Stomach (tissue), 19 donors: ENCODE results near the gene DYRK1A. TPM values are rescaled to one million over a fixed set of nuclear protein-coding genes. Genes with fewer than 3 reads are reported as not detected.
"Not testable (repeated sequence)": the region's sequence is repeated elsewhere in the genome, so short reads cannot be mapped to it uniquely, and the experiment has no call there.

Experiments
- DNase-seq, 2 donors: peaks; one replicate each; pipeline versions ENCODE4 v3.0.0 to v3.0.0-alpha.2; 2013 to 2019
- H3K27ac ChIP-seq, 5 donors: fragments of 200-600 bp in 4 of 5; sonication (generic) in 4 of 5; one replicate each; pipeline ENCODE4 v1.5.1; 2013 to 2019; ENCODE audit warnings: mild to moderate bottlenecking in 1 of 5, moderate library complexity in 1 of 5
- H3K27me3 ChIP-seq, 3 donors: fragments of 200-600 bp; sonication (generic); one replicate each; pipeline ENCODE4 v1.5.1; 2017 to 2019; ENCODE audit warnings: mixed run types in 1 of 3
- H3K36me3 ChIP-seq, 4 donors: fragments of 200-600 bp; sonication (generic); 1 replicate in 3 of 4; 2 replicates in 1 of 4; pipeline ENCODE4 v1.5.1; 2016 to 2019
- H3K4me1 ChIP-seq, 4 donors: fragments of 200-600 bp; sonication (generic); one replicate each; pipeline ENCODE4 v1.5.1; 2016 to 2019
- H3K4me3 ChIP-seq, 4 donors: fragments of 200-600 bp; sonication (generic) in 3 of 4; one replicate each; pipeline ENCODE4 v1.5.1; 2016 to 2019; ENCODE audit warnings: mild to moderate bottlenecking in 1 of 4
- H3K9me3 ChIP-seq, 4 donors: fragments of 200-600 bp; sonication (generic); one replicate each; pipeline ENCODE4 v1.5.1; 2016 to 2019
- CTCF ChIP-seq, 7 experiments: fragments of 450-650 bp in 4 of 7; fragments of 200-600 bp in 3 of 7; sonication (generic) in 3 of 7; IDR thresholded peaks; one replicate each; pipeline ENCODE4 v1.5.1; 2016 to 2019; ENCODE audit warnings: antibody characterized with exemption in 7 of 7, control low read depth in 2 of 7, mild to moderate bottlenecking in 1 of 7
- EP300 ChIP-seq: sonication (generic); formaldehyde crosslinking; IDR thresholded peaks from one replicate; pipeline ENCODE4 v1.6.1; 2017; ENCODE audit warnings: antibody characterized with exemption
- POLR2A ChIP-seq, 4 donors: fragments of 450-650 bp; IDR thresholded peaks; one replicate each; pipeline ENCODE4 v1.6.1; 2016; ENCODE audit warnings: antibody characterized with exemption in 4 of 4, control low read depth in 2 of 4, mild to moderate bottlenecking in 1 of 4, moderate library complexity in 1 of 4
- POLR2AphosphoS5 ChIP-seq, 3 donors: sonication (generic); formaldehyde crosslinking; IDR thresholded peaks; one replicate each; pipeline ENCODE4 v1.6.1; 2016; ENCODE audit warnings: antibody characterized with exemption in 3 of 3
- WGBS, 5 donors: extraction: QIAGEN DNeasy Blood & Tissue Kit in 3 of 5; methylation state at CpG; one replicate each; pipeline versions ENCODE4 v1.1.5 to v1.1.7; 2013 to 2018; 5-methylcytosine and 5-hydroxymethylcytosine counted together
- intact Hi-C: fragments of 100-400 bp; cut with DNase I; formaldehyde crosslinking; loops from one replicate; pipeline ENCODE4 v1.15.1; 2023; ENCODE audit warnings: low total_unique reads
- long read RNA-seq, 10 donors: transcript quantifications; one replicate each; lab custom pipeline, GENCODE V29; 2026
- polyA plus RNA-seq, 3 donors: library from polyadenylated mRNA; stranded (reverse); fragments of 200-250 nt; gene quantifications; one replicate each; pipeline ENCODE4 v1.2.3, GENCODE V29; 2013
- total RNA-seq, 5 donors: library from RNA; depleted of rRNA; stranded (reverse); fragments of >200 nt; gene quantifications; one replicate each; pipeline versions ENCODE4 v1.1.0 to v1.2.3, GENCODE V29; 2014 to 2016
- donor health status: healthy with polysubstance abuse.
- donor health status: Bipolar disorder and iron deficiency.
- donor health status: healthy.

DYRK1A gene
- 100 to 1,000 TPM in 2 of 5 donors, 10 to 100 TPM in 3; 58.3 to 124 (median 99.4) TPM for total RNA-seq
- 10 to 100 TPM; 10.1 to 19.0 (median 16.3) TPM for polyA plus RNA-seq
- long read RNA-seq, donor 1, full-length matches to known transcripts, result 7 of 7 reads
- long read RNA-seq, donor 1, partial matches to known transcripts, result 0 of 7 reads
- long read RNA-seq, donor 1, other reads (novel, unspliced or antisense), result 0 of 7 reads
- long read RNA-seq, donor 2, full-length matches to known transcripts, result 4 of 4 reads
- long read RNA-seq, donor 2, partial matches to known transcripts, result 0 of 4 reads
- long read RNA-seq, donor 2, other reads (novel, unspliced or antisense), result 0 of 4 reads
- long read RNA-seq, donor 3, partial matches to known transcripts, result 10 of 10 reads
- long read RNA-seq, donor 3, other reads (novel, unspliced or antisense), result 0 of 10 reads
- long read RNA-seq, donor 4, result 0 reads
- long read RNA-seq, donor 5, full-length matches to known transcripts, result 2 of 2 reads
- long read RNA-seq, donor 5, partial matches to known transcripts, result 0 of 2 reads
- long read RNA-seq, donor 5, other reads (novel, unspliced or antisense), result 0 of 2 reads
- long read RNA-seq, donor 6, full-length matches to known transcripts, result 8 of 8 reads
- long read RNA-seq, donor 6, partial matches to known transcripts, result 0 of 8 reads
- long read RNA-seq, donor 6, other reads (novel, unspliced or antisense), result 0 of 8 reads
- long read RNA-seq, donor 7, partial matches to known transcripts, result 0 of 3 reads
- long read RNA-seq, donor 7, other reads (novel, unspliced or antisense), result 0 of 3 reads
- long read RNA-seq, donor 8, full-length matches to known transcripts, result 7 of 7 reads
- long read RNA-seq, donor 8, partial matches to known transcripts, result 0 of 7 reads
- long read RNA-seq, donor 8, other reads (novel, unspliced or antisense), result 0 of 7 reads
- long read RNA-seq, donor 9, partial matches to known transcripts, result 0 of 1 reads
- long read RNA-seq, donor 9, other reads (novel, unspliced or antisense), result 0 of 1 reads
- long read RNA-seq, donor 10, partial matches to known transcripts, result 5 of 5 reads
- long read RNA-seq, donor 10, other reads (novel, unspliced or antisense), result 0 of 5 reads

DNA sequence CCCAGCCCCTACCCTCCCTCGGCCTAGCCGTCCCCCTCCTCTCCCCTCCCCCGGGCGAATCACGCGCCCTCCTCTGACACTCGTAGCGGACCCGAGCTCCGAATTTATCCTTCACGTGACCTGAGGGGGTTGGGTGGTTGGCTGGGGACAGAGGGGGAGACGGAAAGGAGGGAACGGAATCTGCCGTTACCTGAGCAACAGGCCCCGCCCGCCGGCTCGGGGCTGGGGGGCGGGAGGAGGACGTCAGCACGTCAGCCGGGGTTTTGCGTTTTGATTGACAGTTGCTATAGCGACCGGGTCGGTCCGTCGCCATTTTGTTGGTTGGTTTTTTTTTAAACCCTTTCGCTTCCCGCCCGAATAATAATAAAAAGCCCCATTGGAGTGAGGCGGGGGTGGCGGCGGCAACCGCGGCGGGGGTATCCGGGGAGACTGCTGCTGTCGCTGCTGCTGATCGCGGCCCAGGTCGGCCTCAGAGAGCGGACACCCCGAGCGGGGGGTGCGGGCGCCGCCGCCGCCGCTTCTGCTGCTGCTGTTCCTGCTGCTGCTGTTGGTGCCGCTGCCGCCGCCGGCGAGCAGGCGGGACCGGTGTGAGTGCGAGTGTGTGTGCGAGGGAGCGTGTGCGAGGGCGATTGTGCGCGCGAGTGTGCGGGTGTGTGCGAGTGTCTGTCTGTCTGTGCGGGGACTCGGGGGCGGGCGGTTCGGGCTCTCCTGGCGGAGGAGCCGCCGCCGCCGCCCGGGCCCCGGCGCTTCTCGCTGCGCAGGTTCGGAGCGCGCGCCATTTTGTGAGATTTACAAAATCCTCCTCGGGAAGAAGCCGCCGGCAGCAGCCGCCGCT is at the start of gene DYRK1A:
Gene DYRK1A, plus strand, starts transcription at position 292 of the 835 bp plus-strand sequence. CDS start 53,602 bp downstream, outside the sequence.
- H3K9me3 ChIP-seq, result no peaks in the 10 kb centered on the region
- TF ChIP-seq CTCF (IDR thresholded peaks at IDR 0.05) (no peak), POLR2AphosphoS5 (IDR thresholded peaks at IDR 0.05) (peak; percentile 80 to 84 (median 80)), POLR2A (IDR thresholded peaks at IDR 0.05) (peak in 2 of 4 donors; percentile 34 to 52), EP300 (no peak)
- DNase-seq, result peak; percentile 97 to 100
- peak within 1 kb of the TSS; percentile 99 to 100 (median 99) for H3K27ac ChIP-seq
- H3K36me3 ChIP-seq, result no peaks in the 10 kb centered on the region
- peaks cover 9 to 46% (median 34%) of the 10 kb centered on the region in 4 donors for H3K4me1 ChIP-seq
- H3K27me3 ChIP-seq, result no peaks in the 10 kb centered on the region
- H3K4me3 ChIP-seq, result peak within 1 kb of the TSS; percentile 63 to 94 (median 84)
- intact Hi-C loops, result loop anchor here (10.0 kb wide), 1 partner anchor 102 kb away; the partner anchor contains the start of gene VPS26C
- WGBS, 5 donors, result 0 to 1% (median 0%) methylated on average over 10 to 92 of the region's 92 CpGs

GRCh38 chr21:37319551-37319950 is 47.0 kb upstream of the DYRK1A start:
- peaks cover 3 to 26% (median 17%) of the 10 kb centered on the region in 4 donors for H3K9me3 ChIP-seq
- DNase-seq, result no peak
- intact Hi-C loops, result no loop called here
- H3K4me1 ChIP-seq, result no peaks in the 10 kb centered on the region
- 81 to 94% (median 83%) methylated on average over 2 of the region's 2 CpGs for WGBS, 5 donors
- H3K27me3 ChIP-seq, result no peaks in the 10 kb centered on the region
- H3K36me3 ChIP-seq, result no peaks in the 10 kb centered on the region
- no peak overlapping the region for H3K4me3 ChIP-seq
- no peak for TF ChIP-seq EP300
- no peak overlapping the region for H3K27ac ChIP-seq

DNA sequence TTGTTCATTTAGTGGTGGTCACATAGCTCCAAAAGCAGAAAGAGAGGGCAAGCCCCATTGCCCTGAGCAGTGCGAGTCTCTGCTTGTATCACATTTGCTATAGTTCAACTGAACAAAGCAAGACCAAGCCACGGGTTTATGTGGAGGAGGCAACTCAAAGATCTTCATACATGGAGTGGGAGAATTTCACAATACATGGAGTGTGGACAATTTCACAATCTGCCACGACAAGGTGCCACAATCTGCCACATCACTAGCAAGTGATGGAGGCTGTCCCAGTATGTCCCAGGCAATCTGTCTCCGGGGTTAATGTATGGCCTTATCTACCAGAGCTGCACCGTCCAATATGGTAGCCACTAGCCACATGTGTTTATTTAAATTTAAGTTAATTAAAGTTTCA is 44.5 kb upstream of the DYRK1A start:
- Histone ChIP-seq H3K9me3 (peaks cover 0 to 14% (median 7%) of the 10 kb centered on the region in 4 donors), H3K4me3 (no peak overlapping the region), H3K27ac (no peak overlapping the region), H3K36me3 (no peaks in the 10 kb centered on the region), H3K27me3 (no peaks in the 10 kb centered on the region), H3K4me1 (no peaks in the 10 kb centered on the region)
- WGBS, 5 donors, result 68 to 91% (median 79%) methylated on average over 5 of the region's 5 CpGs
- TF ChIP-seq EP300 (no peak), POLR2AphosphoS5 (IDR thresholded peaks at IDR 0.05) (no peak), CTCF (IDR thresholded peaks at IDR 0.05) (no peak), POLR2A (IDR thresholded peaks at IDR 0.05) (no peak)
- intact Hi-C loops, result no loop called here
- DNase-seq, result no peak

GRCh38 chr21:37324558-37324957 is 42.0 kb upstream of the DYRK1A start:
- intact Hi-C loops, result no loop called here
- WGBS, 5 donors, result 86 to 97% (median 89%) methylated on average over 2 of the region's 2 CpGs
- Histone ChIP-seq H3K4me1 (no peaks in the 10 kb centered on the region), H3K9me3 (no peaks in the 10 kb centered on the region), H3K27ac (no peak overlapping the region), H3K4me3 (no peak overlapping the region), H3K27me3 (no peaks in the 10 kb centered on the region), H3K36me3 (no peaks in the 10 kb centered on the region)
- TF ChIP-seq EP300, result no peak
- TF ChIP-seq POLR2AphosphoS5 (IDR thresholded peaks at IDR 0.05), result no peak
- DNase-seq, result no peak

- H3K4me1 ChIP-seq, intact Hi-C loops, H3K4me3 ChIP-seq, H3K36me3 ChIP-seq, H3K27ac ChIP-seq, H3K9me3 ChIP-seq, H3K27me3 ChIP-seq, DNase-seq: not testable (repeated sequence)
- WGBS, 5 donors, result 80 to 96% (median 89%) methylated on average over 7 of the region's 7 CpGs
These were observed 38.4 kb upstream of the DYRK1A start for GRCh38 chr21:37328147-37328546.
